Measurements from ENCODE around the gene DAD1. TPM values are rescaled to one million over a fixed set of nuclear protein-coding genes. Genes with fewer than 3 reads are reported as not detected.

Gene DAD1
- total RNA-seq, 2 donors from 2014 or later = 176 to 193 TPM

DNA sequence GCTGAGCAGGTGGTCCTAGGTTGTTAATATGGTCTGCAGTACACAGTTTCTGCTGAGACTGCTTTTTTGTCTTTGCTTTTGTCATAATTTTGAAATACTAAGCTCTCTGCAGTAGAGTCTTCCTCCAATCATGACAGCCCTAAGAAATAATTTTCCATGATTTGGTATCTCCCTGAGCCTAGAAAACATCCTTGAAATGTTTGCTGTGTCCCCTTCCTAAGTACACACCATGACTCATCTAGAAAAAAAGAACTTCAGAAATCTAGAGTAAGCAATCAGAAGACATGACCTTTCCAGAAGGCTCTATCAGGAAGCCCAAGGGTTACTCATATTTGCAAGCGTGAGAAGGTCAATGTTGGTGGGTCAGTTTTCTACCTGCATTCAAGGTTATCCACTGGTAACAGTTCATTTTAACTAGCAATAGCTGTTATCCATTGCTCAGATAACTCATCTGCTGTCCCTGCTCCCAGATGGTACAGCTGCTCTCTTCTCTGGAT is 16.4 kb downstream of the DAD1 start:
- no peaks in the 10 kb centered on the region for H3K27me3 Mint-ChIP-seq (ENCODE audit: insufficient read depth)
- Histone ChIP-seq H3K36me3 (ENCODE audit: control insufficient read depth, insufficient read depth, low read length) (peaks cover 85% of the 10 kb centered on the region), H3K9me3 (ENCODE audit: control insufficient read depth, low read length) (no peaks in the 10 kb centered on the region), H3K27ac (ENCODE audit: low read depth, low read length) (no peak overlapping the region), H3K27me3 (ENCODE audit: control insufficient read depth, insufficient read depth, low read length, poor library complexity, severe bottlenecking) (no peaks in the 10 kb centered on the region), H3K4me3 (ENCODE audit: low read length) (no peak overlapping the region), H3K4me1 (ENCODE audit: control insufficient read depth, insufficient read depth, low read length) (no peaks in the 10 kb centered on the region), H3K9ac (ENCODE audit: extremely low read depth, low read length, poor library complexity, severe bottlenecking) (no peak overlapping the region)
- H3K9me3 Mint-ChIP-seq = no peaks in the 10 kb centered on the region
- peaks cover 21% of the 10 kb centered on the region for H3K4me1 Mint-ChIP-seq
- H3K36me3 Mint-ChIP-seq (ENCODE audit: low read depth) = peaks cover 74% of the 10 kb centered on the region
- H3K4me3 Mint-ChIP-seq = no peak overlapping the region
- peak overlapping the region; percentile 55 for H3K27ac Mint-ChIP-seq
- TF ChIP-seq, protein P1, sequence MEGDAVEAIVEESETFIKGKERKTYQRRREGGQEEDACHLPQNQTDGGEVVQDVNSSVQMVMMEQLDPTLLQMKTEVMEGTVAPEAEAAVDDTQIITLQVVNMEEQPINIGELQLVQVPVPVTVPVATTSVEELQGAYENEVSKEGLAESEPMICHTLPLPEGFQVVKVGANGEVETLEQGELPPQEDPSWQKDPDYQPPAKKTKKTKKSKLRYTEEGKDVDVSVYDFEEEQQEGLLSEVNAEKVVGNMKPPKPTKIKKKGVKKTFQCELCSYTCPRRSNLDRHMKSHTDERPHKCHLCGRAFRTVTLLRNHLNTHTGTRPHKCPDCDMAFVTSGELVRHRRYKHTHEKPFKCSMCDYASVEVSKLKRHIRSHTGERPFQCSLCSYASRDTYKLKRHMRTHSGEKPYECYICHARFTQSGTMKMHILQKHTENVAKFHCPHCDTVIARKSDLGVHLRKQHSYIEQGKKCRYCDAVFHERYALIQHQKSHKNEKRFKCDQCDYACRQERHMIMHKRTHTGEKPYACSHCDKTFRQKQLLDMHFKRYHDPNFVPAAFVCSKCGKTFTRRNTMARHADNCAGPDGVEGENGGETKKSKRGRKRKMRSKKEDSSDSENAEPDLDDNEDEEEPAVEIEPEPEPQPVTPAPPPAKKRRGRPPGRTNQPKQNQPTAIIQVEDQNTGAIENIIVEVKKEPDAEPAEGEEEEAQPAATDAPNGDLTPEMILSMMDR (conservative IDR thresholded peaks at IDR 0.05) = no peak
- WGBS, 2 experiments (ENCODE audit: insufficient coverage in 1 of 2, insufficient read length in 1 of 2) = 91 to 93% methylated on average over 1 of the region's 1 CpG
- DNase-seq = no peak

- TF ChIP-seq, protein P1 (conservative IDR thresholded peaks at IDR 0.05) = peak; percentile 96
- peaks cover 89% of the 10 kb centered on the region for H3K36me3 ChIP-seq (ENCODE audit: control insufficient read depth, insufficient read depth, low read length)
- DNase-seq = peak; percentile 93
- H3K4me1 Mint-ChIP-seq = peaks cover 22% of the 10 kb centered on the region
- H3K4me1 ChIP-seq (ENCODE audit: control insufficient read depth, insufficient read depth, low read length) = no peaks in the 10 kb centered on the region
- H3K9ac ChIP-seq (ENCODE audit: extremely low read depth, low read length, poor library complexity, severe bottlenecking) = no peak overlapping the region
- H3K9me3 ChIP-seq (ENCODE audit: control insufficient read depth, low read length) = no peaks in the 10 kb centered on the region
- H3K9me3 Mint-ChIP-seq = no peaks in the 10 kb centered on the region
- no peaks in the 10 kb centered on the region for H3K27me3 ChIP-seq (ENCODE audit: control insufficient read depth, insufficient read depth, low read length, poor library complexity, severe bottlenecking)
- peaks cover 72% of the 10 kb centered on the region for H3K36me3 Mint-ChIP-seq (ENCODE audit: low read depth)
- no peak overlapping the region for H3K4me3 ChIP-seq (ENCODE audit: low read length)
- H3K27me3 Mint-ChIP-seq (ENCODE audit: insufficient read depth) = no peaks in the 10 kb centered on the region
- peak overlapping the region; percentile 92 for H3K27ac Mint-ChIP-seq
- 16 to 38% methylated on average over 6 to 8 of the region's 8 CpGs for WGBS, 2 experiments (ENCODE audit: insufficient coverage in 1 of 2, insufficient read length in 1 of 2)
- H3K27ac ChIP-seq (ENCODE audit: low read depth, low read length) = peak overlapping the region; percentile 39
- no peak overlapping the region for H3K4me3 Mint-ChIP-seq
Observed at GRCh38 chr14:22570132-22570949, 18.7 kb downstream of the DAD1 start.

DNA sequence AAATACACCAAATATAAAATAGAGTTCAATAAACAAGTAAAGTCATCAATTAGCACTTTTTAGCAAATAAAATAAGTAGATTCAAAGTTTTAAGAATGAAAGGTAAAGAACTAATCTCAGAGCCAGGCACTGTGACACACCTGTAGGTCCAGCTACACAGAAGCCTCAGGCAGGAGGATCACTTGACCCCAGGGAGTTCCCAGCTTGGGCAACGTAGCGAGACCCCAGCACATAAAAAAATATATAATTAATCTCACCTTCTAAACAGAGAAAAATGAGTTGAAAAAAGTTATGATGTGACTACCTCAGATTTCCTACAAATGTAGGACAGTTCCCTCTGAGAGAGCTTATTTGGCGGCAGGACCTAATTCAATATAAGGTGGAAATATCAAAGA is 19.3 kb downstream of the DAD1 start:
- TF ChIP-seq, protein P1 (conservative IDR thresholded peaks at IDR 0.05) = no peak
- Mint-ChIP-seq H3K4me3 (no peak overlapping the region), H3K36me3 (ENCODE audit: low read depth) (peaks cover 75% of the 10 kb centered on the region), H3K27ac (peak overlapping the region; percentile 92), H3K4me1 (peaks cover 28% of the 10 kb centered on the region), H3K27me3 (ENCODE audit: insufficient read depth) (no peaks in the 10 kb centered on the region), H3K9me3 (no peaks in the 10 kb centered on the region)
- DNase-seq = no peak
- Histone ChIP-seq H3K9me3 (ENCODE audit: control insufficient read depth, low read length) (no peaks in the 10 kb centered on the region), H3K4me3 (ENCODE audit: low read length) (no peak overlapping the region), H3K4me1 (ENCODE audit: control insufficient read depth, insufficient read depth, low read length) (no peaks in the 10 kb centered on the region), H3K9ac (ENCODE audit: extremely low read depth, low read length, poor library complexity, severe bottlenecking) (no peak overlapping the region), H3K36me3 (ENCODE audit: control insufficient read depth, insufficient read depth, low read length) (peaks cover 89% of the 10 kb centered on the region), H3K27me3 (ENCODE audit: control insufficient read depth, insufficient read depth, low read length, poor library complexity, severe bottlenecking) (no peaks in the 10 kb centered on the region), H3K27ac (ENCODE audit: low read depth, low read length) (no peak overlapping the region)
- 100% methylated on average over 1 of the region's 3 CpGs; no CpG with 5 or more reads in 1 of the 2 experiments for WGBS, 2 experiments (ENCODE audit: insufficient coverage in 1 of 2, insufficient read length in 1 of 2)

Data from endodermal cell (in vitro differentiated cells).